PC-3 (cell line): ENCODE results near the gene ARAP3.

Experiments
- EZH2 ChIP-seq: fragments of 300-600 bp; sonication (generic); IDR thresholded peaks from one replicate; pipeline ENCODE4 v1.6.1; 2017; ENCODE audit warnings: antibody characterized with exemption, mild to moderate bottlenecking, low read length; ENCODE audit not compliant: unreplicated experiment
- EZH2phosphoT487 ChIP-seq: fragments of 300-600 bp; sonication (generic); IDR thresholded peaks from 2 replicates; pipeline ENCODE4 v1.6.1; 2018; ENCODE audit warnings: mild to moderate bottlenecking, antibody characterized with exemption, low read length, borderline replicate concordance
- TF ChIP-seq, protein P1 (sequence below): fragments of 300-600 bp; sonication (generic); conservative IDR thresholded peaks from 2 replicates; pipeline ENCODE4 v1.5.1; 2017; ENCODE audit warnings: antibody characterized with exemption, low read depth, mild to moderate bottlenecking, low read length

- TF ChIP-seq, protein P1, sequence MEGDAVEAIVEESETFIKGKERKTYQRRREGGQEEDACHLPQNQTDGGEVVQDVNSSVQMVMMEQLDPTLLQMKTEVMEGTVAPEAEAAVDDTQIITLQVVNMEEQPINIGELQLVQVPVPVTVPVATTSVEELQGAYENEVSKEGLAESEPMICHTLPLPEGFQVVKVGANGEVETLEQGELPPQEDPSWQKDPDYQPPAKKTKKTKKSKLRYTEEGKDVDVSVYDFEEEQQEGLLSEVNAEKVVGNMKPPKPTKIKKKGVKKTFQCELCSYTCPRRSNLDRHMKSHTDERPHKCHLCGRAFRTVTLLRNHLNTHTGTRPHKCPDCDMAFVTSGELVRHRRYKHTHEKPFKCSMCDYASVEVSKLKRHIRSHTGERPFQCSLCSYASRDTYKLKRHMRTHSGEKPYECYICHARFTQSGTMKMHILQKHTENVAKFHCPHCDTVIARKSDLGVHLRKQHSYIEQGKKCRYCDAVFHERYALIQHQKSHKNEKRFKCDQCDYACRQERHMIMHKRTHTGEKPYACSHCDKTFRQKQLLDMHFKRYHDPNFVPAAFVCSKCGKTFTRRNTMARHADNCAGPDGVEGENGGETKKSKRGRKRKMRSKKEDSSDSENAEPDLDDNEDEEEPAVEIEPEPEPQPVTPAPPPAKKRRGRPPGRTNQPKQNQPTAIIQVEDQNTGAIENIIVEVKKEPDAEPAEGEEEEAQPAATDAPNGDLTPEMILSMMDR: peak; percentile 62
- TF ChIP-seq EZH2phosphoT487 (no peak), EZH2 (no peak)
Measured at GRCh38 chr5:141641634-141642267, 40.3 kb downstream of the ARAP3 start.
